IMR-90 (cell line): Measurements from ENCODE around the gene SMARCD1. TPM values are rescaled to one million over a fixed set of nuclear protein-coding genes. Genes with fewer than 3 reads are reported as not detected.

Experiments
- ATAC-seq: fragments of 200-7000 bp; cut with Tn5 transposase; 2 replicates; pipeline ENCODE4 v1.9.1; 2020; ENCODE audit warnings: low read depth, mild to moderate bottlenecking, moderate library complexity
- BruUV-seq: library from RNA; stranded (reverse); fragments of 400-500 nt; replicated peaks from 2 replicates; lab custom pipeline; 2021; lab: Mats Ljungman, UMichigan
- CTCF ChIA-PET: fragments of 300-600 bp; formaldehyde crosslinking; extraction: SDS; loops from one replicate; lab custom pipeline; 2021; ENCODE audit warnings: antibody characterized with exemption; lab: Yijun Ruan, JAX
- POLR2A ChIA-PET: fragments of 300-600 bp; sonication (Branson Sonifier 250); formaldehyde crosslinking; loops from one replicate; lab custom pipeline; 2022; ENCODE audit warnings: antibody characterized with exemption; ENCODE audit not compliant: unreplicated experiment; lab: Charles Lee
- DNase-seq: peaks from one replicate; pipeline ENCODE4 v3.0.0; 2013
- H2AFZ ChIP-seq: replicated peaks from 2 replicates; pipeline ENCODE3; 2013; ENCODE audit warnings: low read length, mild to moderate bottlenecking; ENCODE audit not compliant: poor library complexity
- H2AK5ac ChIP-seq: 2 replicates; pipeline ENCODE4 v1.6.1; 2013; ENCODE audit warnings: low read depth, low read length, inconsistent platforms
- H2AK9ac ChIP-seq: replicated peaks from 2 replicates; pipeline ENCODE3; 2013; ENCODE audit warnings: mild to moderate bottlenecking, low read depth, low read length, moderate library complexity; ENCODE audit not compliant: poor library complexity
- H2BK120ac ChIP-seq: 2 replicates; pipeline ENCODE4 v1.6.1; 2013; ENCODE audit warnings: low read depth, low read length, inconsistent platforms
- H2BK15ac ChIP-seq: 3 replicates; pipeline ENCODE4 v1.6.1; 2013; ENCODE audit warnings: low read depth, low read length, inconsistent platforms
- H2BK20ac ChIP-seq: 2 replicates; pipeline ENCODE4 v1.6.1; 2013; ENCODE audit warnings: low read depth, mild to moderate bottlenecking, inconsistent platforms, low read length, moderate library complexity
- H2BK5ac ChIP-seq: 2 replicates; pipeline ENCODE4 v1.6.1; 2013; ENCODE audit warnings: mild to moderate bottlenecking, low read depth, low read length, inconsistent platforms; ENCODE audit not compliant: poor library complexity, severe bottlenecking
- H3K14ac ChIP-seq: replicated peaks from 2 replicates; pipeline ENCODE4 v1.6.1; 2013; ENCODE audit warnings: low read depth, low read length, inconsistent platforms
- H3K18ac ChIP-seq: 2 replicates; pipeline ENCODE4 v1.6.1; 2013; ENCODE audit warnings: low read depth, low read length, control low read depth
- H3K23ac ChIP-seq: 2 replicates; pipeline ENCODE4 v1.6.1; 2013; ENCODE audit warnings: low read depth, low read length, inconsistent platforms
- H3K27ac ChIP-seq: 2 replicates; pipeline ENCODE4 v1.5.1; 2013; ENCODE audit warnings: mild to moderate bottlenecking, control low read depth, low read length; ENCODE audit not compliant: insufficient read depth
- H3K27me3 ChIP-seq: 2 replicates; pipeline ENCODE4 v1.6.1; 2013; ENCODE audit warnings: low read length; ENCODE audit not compliant: control insufficient read depth, insufficient read depth
- H3K36me3 ChIP-seq: 2 replicates; pipeline ENCODE4 v1.6.1; 2013; ENCODE audit warnings: low read length, mixed read lengths; ENCODE audit not compliant: control insufficient read depth, insufficient read depth
- H3K4ac ChIP-seq: 2 replicates; pipeline ENCODE4 v1.6.1; 2013; ENCODE audit warnings: low read depth, low read length, inconsistent platforms
- H3K4me1 ChIP-seq: 2 replicates; pipeline ENCODE4 v1.6.1; 2013; ENCODE audit warnings: low read length, mixed read lengths; ENCODE audit not compliant: control insufficient read depth, insufficient read depth
- H3K4me2 ChIP-seq: 2 replicates; pipeline ENCODE4 v1.6.1; 2013; ENCODE audit warnings: low read depth, mild to moderate bottlenecking, control low read depth, low read length, moderate library complexity
- H3K4me3 ChIP-seq: 2 replicates; pipeline ENCODE4 v1.5.1; 2013; ENCODE audit warnings: low read depth, mild to moderate bottlenecking, control low read depth, low read length, moderate library complexity; ENCODE audit not compliant: insufficient read depth
- H3K56ac ChIP-seq: 2 replicates; pipeline ENCODE4 v1.6.1; 2013; ENCODE audit warnings: low read length, inconsistent platforms; ENCODE audit not compliant: insufficient read depth; ENCODE audit errors: extremely low read depth
- H3K79me1 ChIP-seq, 2 experiments: 2 replicates each; pipeline ENCODE4 v1.6.1; 2013; ENCODE audit warnings: low read length in 2 of 2, inconsistent platforms in 1 of 2, low read depth in 1 of 2
- H3K9ac ChIP-seq: 2 replicates; pipeline ENCODE4 v1.6.1; 2013; ENCODE audit warnings: low read depth, low read length, control low read depth
- H3K9me1 ChIP-seq: 2 replicates; pipeline ENCODE4 v1.6.1; 2013; ENCODE audit warnings: low read length, inconsistent platforms; ENCODE audit not compliant: insufficient read depth
- H3K9me3 ChIP-seq: 2 replicates; pipeline ENCODE4 v1.6.1; 2013; ENCODE audit warnings: low read length; ENCODE audit not compliant: control insufficient read depth, insufficient read depth
- H4K20me1 ChIP-seq: 2 replicates; pipeline ENCODE4 v1.6.1; 2013; ENCODE audit warnings: low read length, inconsistent platforms; ENCODE audit not compliant: insufficient read depth
- H4K5ac ChIP-seq: 2 replicates; pipeline ENCODE4 v1.6.1; 2013; ENCODE audit warnings: mild to moderate bottlenecking, low read depth, low read length, control low read depth
- H4K8ac ChIP-seq, 2 experiments: 2 replicates each; pipeline ENCODE4 v1.6.1; 2013; ENCODE audit warnings: low read depth in 2 of 2, low read length in 2 of 2, control low read depth in 1 of 2, inconsistent platforms in 1 of 2
- H4K91ac ChIP-seq: 2 replicates; pipeline ENCODE4 v1.6.1; 2013; ENCODE audit warnings: low read depth, low read length, inconsistent platforms; ENCODE audit not compliant: insufficient read depth
- BHLHE40 ChIP-seq: fragments of 150-350 bp; IDR thresholded peaks from 2 replicates; pipeline ENCODE4 v1.6.1; 2016; ENCODE audit warnings: mild to moderate bottlenecking, low read depth, low read length
- CEBPB ChIP-seq: IDR thresholded peaks from 2 replicates; pipeline ENCODE4 v1.6.1; 2012; ENCODE audit warnings: low read depth, low read length, improper control_type of control experiment
- CHD1 ChIP-seq: IDR thresholded peaks from 2 replicates; pipeline ENCODE4 v1.6.1; 2012; ENCODE audit warnings: low read depth, low read length, improper control_type of control experiment
- FOS ChIP-seq: fragments of 150-350 bp; IDR thresholded peaks from 2 replicates; pipeline ENCODE4 v1.6.1; 2016; ENCODE audit warnings: low read depth, low read length
- MAFK ChIP-seq: IDR thresholded peaks from 2 replicates; pipeline ENCODE4 v1.6.1; 2012; ENCODE audit warnings: low read depth, low read length, improper control_type of control experiment
- MAZ ChIP-seq: IDR thresholded peaks from 2 replicates; pipeline ENCODE4 v1.6.1; 2012; ENCODE audit warnings: low read depth, mild to moderate bottlenecking, low read length, improper control_type of control experiment, moderate library complexity, borderline replicate concordance
- MXI1 ChIP-seq: IDR thresholded peaks from 2 replicates; pipeline ENCODE4 v1.6.1; 2012; ENCODE audit warnings: low read depth, mild to moderate bottlenecking, low read length, moderate library complexity, borderline replicate concordance
- NFE2L2 ChIP-seq: fragments of 150-350 bp; IDR thresholded peaks from 2 replicates; pipeline ENCODE4 v1.6.1; 2016; ENCODE audit warnings: low read depth, mild to moderate bottlenecking, low read length
- POLR2A ChIP-seq: IDR thresholded peaks from 2 replicates; pipeline ENCODE4 v1.6.1; 2012; ENCODE audit warnings: mild to moderate bottlenecking, low read depth, low read length
- RCOR1 ChIP-seq: IDR thresholded peaks from 2 replicates; pipeline ENCODE4 v1.6.1; 2012; ENCODE audit warnings: mild to moderate bottlenecking, low read length, improper control_type of control experiment; ENCODE audit not compliant: insufficient replicate concordance
- RFX5 ChIP-seq: IDR thresholded peaks from 2 replicates; pipeline ENCODE4 v1.8.0; 2012; ENCODE audit warnings: low read depth, mild to moderate bottlenecking, low read length, moderate library complexity
- SMC3 ChIP-seq: fragments of 150-350 bp; IDR thresholded peaks from 2 replicates; pipeline ENCODE4 v1.6.1; 2016; ENCODE audit warnings: low read depth, mild to moderate bottlenecking, antibody characterized with exemption, low read length, moderate library complexity
- WGBS, 2 experiments: methylation state at CpG; one replicate each; pipeline versions ENCODE4 v1.1.5 to v1.1.7; 2013; ENCODE audit warnings: missing lambda C conversion rate in 2 of 2; ENCODE audit not compliant: insufficient read length in 1 of 2; ENCODE audit errors: extremely low coverage in 2 of 2; 5-methylcytosine and 5-hydroxymethylcytosine counted together
- dilution Hi-C: fragments of 300-500 bp; cut with HindIII; formaldehyde crosslinking; loops from one replicate; pipeline ENCODE4 v1.14.3; 2018; ENCODE audit warnings: low sequenced_read_pairs; ENCODE audit not compliant: unreplicated experiment
- in situ Hi-C: fragments of 300-500 bp; cut with MboI; formaldehyde crosslinking; loops from 3 replicates; pipeline ENCODE4 v1.14.3; 2019; ENCODE audit warnings: low sequenced_read_pairs, inconsistent platforms, mixed read lengths
- intact Hi-C: fragments of 100-400 bp; cut with micrococcal nuclease; formaldehyde crosslinking; loops from 2 replicates; pipeline ENCODE4 v1.10.0; 2022
- polyA plus RNA-seq, 3 experiments: library from polyadenylated mRNA; depleted of rRNA; stranded (reverse); fragments of >200 nt; gene quantifications; 2 replicates each; pipeline ENCODE4 v1.2.3, GENCODE V29; 2012; ENCODE audit warnings: low replicate concordance in 1 of 3
- total RNA-seq: library from RNA; depleted of rRNA; stranded (reverse); fragments of >200 nt; gene quantifications from 2 replicates; pipeline ENCODE4 v1.2.3, GENCODE V29; 2012
- TF ChIP-seq, protein P1 (sequence below): conservative IDR thresholded peaks from 2 replicates; pipeline ENCODE4 v1.5.1; 2012; ENCODE audit warnings: mild to moderate bottlenecking, low read depth, low read length, improper control_type of control experiment
- TF ChIP-seq, protein P2 (sequence below): fragments of 150-350 bp; IDR thresholded peaks from 2 replicates; pipeline ENCODE4 v1.6.1; 2016; ENCODE audit warnings: low read depth, mild to moderate bottlenecking, low read length, moderate library complexity, borderline replicate concordance
- TF ChIP-seq, protein P3 (sequence below): fragments of 150-350 bp; IDR thresholded peaks from 2 replicates; pipeline ENCODE4 v1.6.1; 2017; ENCODE audit warnings: mild to moderate bottlenecking, antibody characterized with exemption, low read length, low read depth

SMARCD1 gene
- total and polyA plus RNA-seq, 2 of the 4 experiments (the other 2 are of a cell fraction) = 28.1 to 47.9 TPM

DNA sequence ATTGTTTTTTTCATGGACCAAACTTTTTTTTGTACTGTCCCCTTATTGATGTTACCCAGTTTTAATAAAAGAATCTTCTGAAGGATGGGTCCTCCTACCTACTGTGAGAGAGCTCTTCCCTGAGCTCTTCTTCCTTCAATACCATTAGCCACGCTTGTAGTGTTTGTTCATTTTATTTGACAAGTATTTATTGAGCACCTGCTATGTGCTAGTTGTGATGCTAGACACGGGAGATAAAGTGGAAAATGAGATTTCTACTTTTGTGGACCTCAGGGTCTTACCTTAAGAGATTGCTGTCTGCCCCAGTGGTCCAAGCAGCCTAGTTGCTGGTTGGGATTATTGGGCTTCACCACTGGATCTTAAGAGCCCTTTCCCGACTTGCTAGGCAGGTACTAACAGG, 15.4 kb downstream of the SMARCD1 start:
- CTCF ChIA-PET = interaction anchor here (1.0 kb wide), 1 partner anchor 15 kb away, joined by 3 read pairs; the partner anchor contains the start of gene SMARCD1
- no peak for TF ChIP-seq SMC3
- no peak for TF ChIP-seq MAFK
- no peak for TF ChIP-seq RFX5
- TF ChIP-seq, protein P1, sequence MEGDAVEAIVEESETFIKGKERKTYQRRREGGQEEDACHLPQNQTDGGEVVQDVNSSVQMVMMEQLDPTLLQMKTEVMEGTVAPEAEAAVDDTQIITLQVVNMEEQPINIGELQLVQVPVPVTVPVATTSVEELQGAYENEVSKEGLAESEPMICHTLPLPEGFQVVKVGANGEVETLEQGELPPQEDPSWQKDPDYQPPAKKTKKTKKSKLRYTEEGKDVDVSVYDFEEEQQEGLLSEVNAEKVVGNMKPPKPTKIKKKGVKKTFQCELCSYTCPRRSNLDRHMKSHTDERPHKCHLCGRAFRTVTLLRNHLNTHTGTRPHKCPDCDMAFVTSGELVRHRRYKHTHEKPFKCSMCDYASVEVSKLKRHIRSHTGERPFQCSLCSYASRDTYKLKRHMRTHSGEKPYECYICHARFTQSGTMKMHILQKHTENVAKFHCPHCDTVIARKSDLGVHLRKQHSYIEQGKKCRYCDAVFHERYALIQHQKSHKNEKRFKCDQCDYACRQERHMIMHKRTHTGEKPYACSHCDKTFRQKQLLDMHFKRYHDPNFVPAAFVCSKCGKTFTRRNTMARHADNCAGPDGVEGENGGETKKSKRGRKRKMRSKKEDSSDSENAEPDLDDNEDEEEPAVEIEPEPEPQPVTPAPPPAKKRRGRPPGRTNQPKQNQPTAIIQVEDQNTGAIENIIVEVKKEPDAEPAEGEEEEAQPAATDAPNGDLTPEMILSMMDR = no peak
- no peak for TF ChIP-seq MXI1
- no peak for TF ChIP-seq MAZ
- TF ChIP-seq FOS = no peak
- no peak for TF ChIP-seq NFE2L2
- TF ChIP-seq RCOR1 = no peak
- TF ChIP-seq, protein P2, sequence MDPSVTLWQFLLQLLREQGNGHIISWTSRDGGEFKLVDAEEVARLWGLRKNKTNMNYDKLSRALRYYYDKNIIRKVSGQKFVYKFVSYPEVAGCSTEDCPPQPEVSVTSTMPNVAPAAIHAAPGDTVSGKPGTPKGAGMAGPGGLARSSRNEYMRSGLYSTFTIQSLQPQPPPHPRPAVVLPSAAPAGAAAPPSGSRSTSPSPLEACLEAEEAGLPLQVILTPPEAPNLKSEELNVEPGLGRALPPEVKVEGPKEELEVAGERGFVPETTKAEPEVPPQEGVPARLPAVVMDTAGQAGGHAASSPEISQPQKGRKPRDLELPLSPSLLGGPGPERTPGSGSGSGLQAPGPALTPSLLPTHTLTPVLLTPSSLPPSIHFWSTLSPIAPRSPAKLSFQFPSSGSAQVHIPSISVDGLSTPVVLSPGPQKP = no peak
- TF ChIP-seq BHLHE40 = no peak
- TF ChIP-seq, protein P3, sequence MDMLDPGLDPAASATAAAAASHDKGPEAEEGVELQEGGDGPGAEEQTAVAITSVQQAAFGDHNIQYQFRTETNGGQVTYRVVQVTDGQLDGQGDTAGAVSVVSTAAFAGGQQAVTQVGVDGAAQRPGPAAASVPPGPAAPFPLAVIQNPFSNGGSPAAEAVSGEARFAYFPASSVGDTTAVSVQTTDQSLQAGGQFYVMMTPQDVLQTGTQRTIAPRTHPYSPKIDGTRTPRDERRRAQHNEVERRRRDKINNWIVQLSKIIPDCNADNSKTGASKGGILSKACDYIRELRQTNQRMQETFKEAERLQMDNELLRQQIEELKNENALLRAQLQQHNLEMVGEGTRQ = no peak
- TF ChIP-seq CHD1 = no peak
- TF ChIP-seq CEBPB = no peak
- no peak for TF ChIP-seq POLR2A
- H3K27me3 ChIP-seq = peaks cover 4% of the 10 kb centered on the region; the same call in 1 of the 2 replicates
- BruUV-seq = no TSS peak
- H4K8ac ChIP-seq = no peak overlapping the region
- H2BK120ac ChIP-seq = no peak overlapping the region
- H3K56ac ChIP-seq = no peak overlapping the region
- H2AK9ac ChIP-seq = no peak overlapping the region
- H3K4me2 ChIP-seq = no peak overlapping the region
- H3K4ac ChIP-seq = no peak overlapping the region
- H3K23ac ChIP-seq = no peak overlapping the region
- intact Hi-C loops (no loop called here), dilution Hi-C loops (no loop called here), in situ Hi-C loops (no loop called here)
- H3K9me3 ChIP-seq = no peaks in the 10 kb centered on the region
- no peak overlapping the region for H4K91ac ChIP-seq
- no peak overlapping the region for H3K9ac ChIP-seq
- H3K27ac ChIP-seq = no peak overlapping the region
- H2BK15ac ChIP-seq = no peak overlapping the region
- POLR2A ChIA-PET = no interaction called here
- no peak overlapping the region for H4K5ac ChIP-seq
- peaks cover 45% of the 10 kb centered on the region for H3K36me3 ChIP-seq
- H3K18ac ChIP-seq = no peak overlapping the region
- DNase-seq = no peak
- no peak overlapping the region for H2BK5ac ChIP-seq
- WGBS, 2 experiments = no CpG with 5 or more reads among the region's 3 CpGs
- no peak overlapping the region for H2AFZ ChIP-seq
- no peak overlapping the region for H3K14ac ChIP-seq
- no peak for ATAC-seq
- H3K9me1 ChIP-seq = no peaks in the 10 kb centered on the region
- peaks cover 4 to 28% of the 10 kb centered on the region in 2 experiments; a peak in 3 of 4 replicates for H3K79me1 ChIP-seq
- H3K4me1 ChIP-seq = no peaks in the 10 kb centered on the region
- H2BK20ac ChIP-seq = no peak overlapping the region
- H4K20me1 ChIP-seq = 0 out of 2 replicates have a peak, but pooled peaks cover 5% of the 10 kb centered on the region
- no peak overlapping the region for H2AK5ac ChIP-seq
- H3K4me3 ChIP-seq = no peak overlapping the region
